Hepatocyte (in vitro differentiated cells): ENCODE data around the gene NUB1.

ENCODE experiments used
- CTCF ChIP-seq: fragments of 200-600 bp; sonication (generic); IDR thresholded peaks from 2 replicates; pipeline ENCODE4 v1.5.1; 2016; ENCODE audit warnings: antibody characterized with exemption, mild to moderate bottlenecking; ENCODE audit not compliant: poor library complexity
- EZH2 ChIP-seq: fragments of 200-600 bp; sonication (generic); IDR thresholded peaks from 2 replicates; pipeline ENCODE4 v1.6.1; 2016; ENCODE audit warnings: antibody characterized with exemption, mild to moderate bottlenecking, borderline replicate concordance

- TF ChIP-seq CTCF (peak; percentile 14), EZH2 (no peak)
Observed at GRCh38 chr7:151311294-151311864, 30.2 kb upstream of the NUB1 start.
